SK-N-SH treated with all-trans-retinoic acid at 6 μM for 48 hours (cell line): Measurements from ENCODE around the gene DLG2.

Source experiments
- ATAC-seq: fragments of 200-7000 bp; cut with Tn5 transposase; 3 replicates; pipeline ENCODE4 v1.9.1; 2020; ENCODE audit warnings: mild to moderate bottlenecking, moderate library complexity
- BACH2 ChIP-seq: fragments of 250-450 bp; sonication (Bioruptor Pico); IDR thresholded peaks from 2 replicates; pipeline ENCODE4 v1.9.0; 2021; ENCODE audit warnings: mild to moderate bottlenecking, borderline replicate concordance
- CREB5 ChIP-seq: fragments of 250-450 bp; sonication (Bioruptor Pico); IDR thresholded peaks from 2 replicates; pipeline ENCODE4 v1.5.1; 2020; ENCODE audit warnings: low read depth, mild to moderate bottlenecking, moderate library complexity
- CSDC2 ChIP-seq: fragments of 250-450 bp; sonication (Bioruptor Pico); IDR thresholded peaks from 2 replicates; pipeline ENCODE4 v1.5.0; 2020; ENCODE audit warnings: mild to moderate bottlenecking, moderate library complexity
- ESRRG ChIP-seq: fragments of 250-450 bp; sonication (Bioruptor Pico); IDR thresholded peaks from 2 replicates; pipeline ENCODE4 v1.6.1; 2021; ENCODE audit warnings: mild to moderate bottlenecking
- GLIS3 ChIP-seq: fragments of 250-450 bp; sonication (Bioruptor Pico); IDR thresholded peaks from 2 replicates; pipeline ENCODE4 v1.5.0; 2020; ENCODE audit warnings: mild to moderate bottlenecking, moderate library complexity
- ISL1 ChIP-seq: fragments of 250-450 bp; sonication (Bioruptor Pico); IDR thresholded peaks from 2 replicates; pipeline ENCODE4 v2.1.2; 2022; ENCODE audit warnings: mild to moderate bottlenecking, moderate library complexity
- OSR1 ChIP-seq: fragments of 250-450 bp; sonication (Bioruptor Pico); IDR thresholded peaks from 2 replicates; pipeline ENCODE4 v1.8.0; 2022; ENCODE audit warnings: moderate library complexity, mild to moderate bottlenecking, inconsistent platforms
- POU6F1 ChIP-seq: fragments of 250-450 bp; sonication (Bioruptor Pico); IDR thresholded peaks from 2 replicates; pipeline ENCODE4 v1.8.0; 2021; ENCODE audit warnings: low read depth, mild to moderate bottlenecking, moderate library complexity, borderline replicate concordance
- RARB ChIP-seq: fragments of 250-450 bp; sonication (Bioruptor Pico); IDR thresholded peaks from 2 replicates; pipeline ENCODE4 v1.8.0; 2021; ENCODE audit warnings: mild to moderate bottlenecking, moderate library complexity
- TCF4 ChIP-seq: fragments of 250-450 bp; sonication (Bioruptor Pico); IDR thresholded peaks from 2 replicates; pipeline ENCODE4 v1.8.0; 2021; ENCODE audit warnings: mild to moderate bottlenecking, moderate library complexity, borderline replicate concordance
- TOX ChIP-seq: fragments of 250-450 bp; sonication (Bioruptor Pico); IDR thresholded peaks from 2 replicates; pipeline ENCODE4 v1.8.0; 2021; ENCODE audit warnings: mild to moderate bottlenecking, moderate library complexity, borderline replicate concordance
- TSHZ2 ChIP-seq: fragments of 250-450 bp; sonication (Bioruptor Pico); IDR thresholded peaks from 2 replicates; pipeline ENCODE4 v1.5.0; 2020; ENCODE audit warnings: mild to moderate bottlenecking, moderate library complexity
- ZC3H10 ChIP-seq: fragments of 250-450 bp; sonication (Bioruptor Pico); IDR thresholded peaks from 2 replicates; pipeline ENCODE4 v1.5.1; 2021; ENCODE audit warnings: mild to moderate bottlenecking, moderate library complexity
- ZFP3 ChIP-seq: fragments of 250-450 bp; sonication (Bioruptor Pico); IDR thresholded peaks from 2 replicates; pipeline ENCODE4 v1.5.0; 2020; ENCODE audit warnings: mild to moderate bottlenecking, moderate library complexity
- ZFP30 ChIP-seq: fragments of 450-650 bp; formaldehyde crosslinking; IDR thresholded peaks from 2 replicates; pipeline ENCODE4 v1.5.0; 2022; ENCODE audit warnings: mild to moderate bottlenecking, moderate library complexity

Gene DLG2

GRCh38 chr11:83845797-83846196 lies 1781.3 kb downstream of the DLG2 start:
- no peak for ATAC-seq
- no peak for TF ChIP-seq RARB (CRISPR knock-in tag)
- no peak for TF ChIP-seq TSHZ2 (CRISPR knock-in tag)
- no peak for TF ChIP-seq OSR1 (CRISPR knock-in tag)
- TF ChIP-seq TCF4 (CRISPR knock-in tag): no peak
- no peak for TF ChIP-seq ZC3H10 (CRISPR knock-in tag)

GRCh38 chr11:83840326-83840725 lies 1786.8 kb downstream of the DLG2 start:
- TF ChIP-seq GLIS3 (peak; percentile 50; the same call in 1 of the 2 replicates), POU6F1 (CRISPR knock-in tag) (no peak), TSHZ2 (CRISPR knock-in tag) (peak; percentile 49; the same call in 1 of the 2 replicates), ISL1 (peak; percentile 97), CSDC2 (CRISPR knock-in tag) (0 out of 2 replicates have a peak, but pooled peaks have one; percentile 18), CREB5 (0 out of 2 replicates have a peak, but pooled peaks have one; percentile 6), TOX (CRISPR knock-in tag) (no peak)
- peak; percentile 22; the same call in 1 of the 3 replicates for ATAC-seq

GRCh38 chr11:83836883-83837654 lies 1790.1 kb downstream of the DLG2 start:
- peak; percentile 99 for ATAC-seq
- TF ChIP-seq ZFP3 (CRISPR knock-in tag): peak; percentile 27; the same call in 1 of the 2 replicates
- no peak for TF ChIP-seq BACH2 (CRISPR knock-in tag)

GRCh38 chr11:83836065-83836464 lies 1791.1 kb downstream of the DLG2 start:
- no peak for TF ChIP-seq OSR1 (CRISPR knock-in tag)
- TF ChIP-seq TSHZ2 (CRISPR knock-in tag): no peak
- TF ChIP-seq ZFP30: no peak
- no peak for TF ChIP-seq TCF4 (CRISPR knock-in tag)
- no peak for TF ChIP-seq ESRRG (CRISPR knock-in tag)
- TF ChIP-seq ZFP3 (CRISPR knock-in tag): no peak
- TF ChIP-seq GLIS3: no peak
- TF ChIP-seq BACH2 (CRISPR knock-in tag): no peak
- no peak for TF ChIP-seq ZC3H10 (CRISPR knock-in tag)
- TF ChIP-seq, all 23 proteins: peak for 0
- no peak for ATAC-seq
